GM12872 (cell line): ENCODE data around the gene ADRA2A.
A peak's percentile ranks its signal among the peaks of the same experiment; 100 is the strongest.

Experiments used
- CTCF ChIP-seq: IDR thresholded peaks from 3 replicates; pipeline ENCODE4 v1.5.1; 2011; ENCODE audit warnings: low read depth, mild to moderate bottlenecking, low read length, moderate library complexity; ENCODE audit not compliant: insufficient read depth

ADRA2A gene

GRCh38 chr10:111063471-111063870, 13.4 kb upstream of the ADRA2A start:
- TF ChIP-seq CTCF: no peak

- no peak for TF ChIP-seq CTCF
Measured at GRCh38 chr10:111072232-111072631, 4.6 kb upstream of the ADRA2A start.

GRCh38 chr10:111075577-111076185, 1.1 kb upstream of the ADRA2A start:
- TF ChIP-seq CTCF: no peak

- peak; percentile 85 for TF ChIP-seq CTCF
Measured at GRCh38 chr10:111076191-111076681, 593 bp upstream of the ADRA2A start.

GRCh38 chr10:111077479-111077784, 603 bp downstream of the ADRA2A start:
- no peak for TF ChIP-seq CTCF

GRCh38 chr10:111077785-111078504, 1.1 kb downstream of the ADRA2A start:
- no peak for TF ChIP-seq CTCF

GRCh38 chr10:111078505-111079185, 1.8 kb downstream of the ADRA2A start:
- TF ChIP-seq CTCF: no peak
